KBM-7 (cell line): ENCODE data around the gene FASN.

Experiments
- DNase-seq: peaks from one replicate; pipeline ENCODE4 v3.0.0-alpha.2; 2015
- in situ Hi-C: fragments of 300-500 bp; cut with MboI; formaldehyde crosslinking; loops from 2 replicates; pipeline ENCODE4 v1.14.3; 2020; ENCODE audit warnings: low sequenced_read_pairs, low pct_unique_long_range_greater_than_20kb, mixed read lengths

FASN gene

DNA sequence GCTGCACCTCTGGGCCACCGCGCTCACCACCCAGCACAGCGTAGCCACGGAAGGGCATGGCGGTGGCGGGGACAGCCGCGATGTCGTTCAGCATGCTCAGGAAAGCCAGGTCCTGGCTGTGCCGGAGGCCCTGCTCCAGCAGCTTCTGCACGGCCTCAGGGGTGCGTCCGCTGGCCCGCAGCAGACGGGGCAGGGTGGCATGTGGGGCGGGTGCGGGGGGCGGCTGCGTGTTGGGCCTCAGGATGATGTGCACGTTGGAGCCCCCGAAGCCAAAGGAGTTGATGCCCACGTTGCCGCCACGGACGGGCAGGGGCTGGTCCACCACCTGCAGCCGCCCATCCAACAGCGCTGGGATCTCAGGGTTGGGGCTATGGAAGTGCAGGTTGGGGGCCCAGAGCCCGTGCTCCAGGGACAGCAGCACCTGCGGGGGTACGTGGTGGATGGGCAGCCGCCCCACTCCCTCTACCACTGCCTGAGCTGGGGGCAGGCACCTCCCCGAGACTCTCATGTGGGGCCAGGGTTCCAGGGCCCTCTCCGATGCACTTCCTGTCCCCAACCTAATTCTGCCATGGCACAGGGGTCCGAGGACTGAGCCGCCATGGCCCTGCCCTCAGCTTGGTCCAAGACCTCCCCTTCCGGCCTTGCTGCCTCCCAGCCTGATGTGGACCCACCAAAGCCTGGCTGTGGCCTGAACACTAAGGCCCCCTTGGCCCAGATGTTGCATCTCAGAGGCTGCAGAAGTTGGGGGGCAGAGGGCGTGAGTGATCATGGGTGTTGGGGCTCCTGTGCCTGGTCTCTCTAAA lies 6.6 kb downstream of the FASN start:
- no peak for DNase-seq
- in situ Hi-C loops: no loop called here

DNA sequence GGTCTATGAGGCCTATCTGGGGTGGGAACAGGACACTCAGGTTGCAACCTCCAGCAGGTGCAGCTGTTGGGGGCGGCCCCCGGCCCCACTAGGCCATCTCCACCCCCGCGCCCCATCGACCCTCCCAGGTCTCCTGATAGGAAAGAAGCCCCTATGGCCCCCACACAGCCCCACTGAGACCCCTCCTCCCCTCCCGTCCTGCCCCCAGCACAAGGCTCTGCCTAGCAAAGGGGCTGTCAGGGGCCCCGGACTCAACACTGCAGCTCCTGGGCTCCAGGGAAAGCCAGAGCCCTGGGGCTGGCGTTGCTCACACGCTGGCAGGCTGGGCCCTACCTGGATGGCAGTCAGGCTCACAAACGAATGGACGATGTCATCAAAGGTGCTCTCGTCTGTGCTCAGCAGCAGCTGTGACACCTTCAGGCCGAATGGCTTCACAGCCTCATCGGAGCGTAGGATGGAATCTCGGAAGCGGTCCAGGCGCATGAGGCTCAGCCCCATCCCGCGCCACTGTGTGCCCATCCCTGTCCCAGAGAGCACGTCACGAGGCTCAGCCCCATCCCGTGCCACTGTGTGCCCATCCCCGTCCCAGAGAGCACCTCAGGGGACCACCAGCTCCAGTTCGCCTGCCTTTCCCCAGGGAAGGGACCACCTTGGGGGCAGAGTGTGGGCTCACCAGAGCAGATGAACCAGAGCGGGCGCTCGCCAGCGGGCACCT lies 7.3 kb downstream of the FASN start:
- in situ Hi-C loops: no loop called here
- no peak for DNase-seq

DNA sequence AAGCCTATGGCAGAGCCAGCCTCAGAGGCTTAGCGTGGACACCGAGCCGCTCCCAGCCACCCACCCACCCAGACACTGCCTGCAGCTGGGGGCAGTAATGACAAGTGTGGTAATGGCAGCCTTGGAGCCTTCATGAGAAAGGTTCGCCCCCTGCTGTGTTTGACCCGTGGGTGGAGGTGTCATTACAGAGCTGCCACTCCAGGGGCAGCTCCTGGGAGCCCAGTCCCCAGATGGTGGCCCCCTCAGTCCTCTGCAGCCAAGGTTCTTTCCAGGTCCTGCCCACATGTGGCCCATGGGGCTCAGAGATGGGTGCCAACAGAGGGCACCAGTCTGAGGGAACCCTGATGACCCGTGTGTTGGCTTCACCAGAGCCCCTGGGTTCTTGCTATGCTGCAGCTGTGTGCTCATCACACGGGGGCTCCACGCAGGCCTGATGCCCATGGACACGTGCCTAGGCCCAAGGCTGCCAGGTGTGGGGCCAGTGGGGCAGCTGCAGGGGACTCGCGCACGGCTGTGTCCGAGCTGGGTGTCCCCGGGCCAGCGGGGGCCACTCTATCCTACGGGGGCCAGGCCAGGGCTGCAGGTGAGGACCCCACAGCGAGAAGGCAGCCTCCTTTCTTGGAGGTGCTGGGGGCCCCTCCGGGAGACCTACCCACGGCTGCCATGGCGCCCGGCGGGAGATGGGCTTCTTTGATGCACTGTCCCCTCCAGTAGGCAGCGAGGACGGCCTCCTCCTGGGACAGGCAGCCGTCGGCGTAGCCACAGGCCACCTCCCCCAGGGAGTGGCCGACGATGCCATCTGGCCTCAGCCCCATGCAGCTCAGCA lies 8.1 kb downstream of the FASN start:
- in situ Hi-C loops: no loop called here
- DNase-seq: no peak

DNA sequence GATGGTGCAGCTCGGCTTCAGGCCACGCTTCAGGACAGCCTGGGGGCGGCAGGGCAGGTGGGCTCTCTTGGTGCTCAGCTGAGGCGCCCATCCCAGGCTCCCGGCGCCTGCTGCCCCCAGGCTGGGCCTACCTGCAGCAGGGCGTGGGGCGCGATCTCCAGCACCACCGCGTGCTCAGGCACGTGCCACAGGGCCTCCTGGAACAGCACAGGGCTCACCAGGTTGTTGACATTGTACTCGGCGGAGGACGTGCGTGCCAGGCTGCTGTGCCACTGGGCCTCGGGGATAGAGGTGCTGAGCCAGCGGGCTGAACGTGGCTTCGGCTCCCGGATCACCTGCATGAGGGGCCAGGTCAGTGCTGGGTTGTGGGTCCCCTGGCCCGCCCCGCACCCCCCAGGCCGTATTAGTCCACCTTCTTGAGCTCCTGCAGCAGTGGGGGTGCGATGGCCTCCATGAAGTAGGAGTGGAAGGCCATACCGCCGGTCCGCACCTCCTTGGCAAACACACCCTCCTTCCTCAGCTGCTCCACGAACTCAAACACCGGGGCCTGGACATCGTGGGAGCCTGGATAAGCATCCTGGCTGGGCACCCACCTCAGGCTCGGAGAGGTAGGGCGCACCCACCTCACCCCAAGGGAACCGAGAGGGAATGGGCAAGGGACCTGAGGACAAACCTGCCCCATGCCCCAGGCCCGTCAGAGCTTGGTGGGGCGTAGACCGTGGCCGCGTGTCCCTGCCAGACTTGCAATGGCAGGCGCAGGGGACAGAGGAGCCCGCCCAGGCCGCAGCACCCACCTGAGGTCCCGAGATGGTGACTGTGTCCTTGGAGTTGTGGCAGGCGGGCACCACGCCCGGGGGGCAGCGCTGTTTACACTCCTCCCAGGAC lies 9.0 kb downstream of the FASN start:
- in situ Hi-C loops: no loop called here
- no peak for DNase-seq

DNA sequence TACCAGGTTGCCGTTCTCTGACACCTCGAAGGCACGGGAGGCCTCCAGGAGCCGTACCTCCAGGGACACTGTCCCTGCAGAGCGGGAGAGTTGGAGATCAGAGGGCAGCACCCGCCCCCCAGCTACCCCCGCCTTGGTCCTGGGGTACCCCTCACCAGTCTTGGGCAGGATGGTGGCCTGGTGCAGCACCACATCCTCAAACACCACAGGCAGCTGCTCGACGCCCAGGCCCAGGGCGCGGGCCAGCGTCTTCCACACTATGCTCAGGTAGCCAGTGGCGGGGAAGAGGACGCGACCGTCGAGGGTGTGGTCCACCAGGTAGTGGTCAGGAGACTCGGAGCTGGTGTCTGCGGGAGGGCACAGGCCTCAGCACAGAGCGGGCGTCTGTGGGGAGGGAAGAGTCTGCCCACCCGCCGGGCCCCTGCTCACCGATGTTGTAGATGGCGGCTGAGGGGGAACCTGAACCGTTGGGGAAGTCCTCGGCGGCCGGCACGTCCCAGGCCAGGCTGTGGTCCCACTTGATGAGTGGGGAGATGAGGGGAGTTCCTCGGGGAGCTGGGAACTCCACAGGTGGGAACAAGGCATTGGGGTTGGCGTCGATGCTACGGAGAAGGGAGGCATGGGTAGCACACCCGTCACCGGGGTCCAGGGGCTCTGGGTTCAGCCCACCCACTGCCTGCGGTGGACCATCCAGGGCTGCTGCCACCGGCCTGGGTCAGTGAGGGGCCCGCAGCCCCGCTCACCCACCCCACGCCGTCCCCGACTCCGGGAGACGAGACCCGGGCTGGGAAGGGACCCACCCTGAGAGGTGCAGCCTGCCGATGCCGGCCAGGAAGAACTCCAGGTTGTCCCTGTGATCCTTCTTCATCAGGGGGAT lies 9.8 kb downstream of the FASN start:
- in situ Hi-C loops: no loop called here
- no peak for DNase-seq

DNA sequence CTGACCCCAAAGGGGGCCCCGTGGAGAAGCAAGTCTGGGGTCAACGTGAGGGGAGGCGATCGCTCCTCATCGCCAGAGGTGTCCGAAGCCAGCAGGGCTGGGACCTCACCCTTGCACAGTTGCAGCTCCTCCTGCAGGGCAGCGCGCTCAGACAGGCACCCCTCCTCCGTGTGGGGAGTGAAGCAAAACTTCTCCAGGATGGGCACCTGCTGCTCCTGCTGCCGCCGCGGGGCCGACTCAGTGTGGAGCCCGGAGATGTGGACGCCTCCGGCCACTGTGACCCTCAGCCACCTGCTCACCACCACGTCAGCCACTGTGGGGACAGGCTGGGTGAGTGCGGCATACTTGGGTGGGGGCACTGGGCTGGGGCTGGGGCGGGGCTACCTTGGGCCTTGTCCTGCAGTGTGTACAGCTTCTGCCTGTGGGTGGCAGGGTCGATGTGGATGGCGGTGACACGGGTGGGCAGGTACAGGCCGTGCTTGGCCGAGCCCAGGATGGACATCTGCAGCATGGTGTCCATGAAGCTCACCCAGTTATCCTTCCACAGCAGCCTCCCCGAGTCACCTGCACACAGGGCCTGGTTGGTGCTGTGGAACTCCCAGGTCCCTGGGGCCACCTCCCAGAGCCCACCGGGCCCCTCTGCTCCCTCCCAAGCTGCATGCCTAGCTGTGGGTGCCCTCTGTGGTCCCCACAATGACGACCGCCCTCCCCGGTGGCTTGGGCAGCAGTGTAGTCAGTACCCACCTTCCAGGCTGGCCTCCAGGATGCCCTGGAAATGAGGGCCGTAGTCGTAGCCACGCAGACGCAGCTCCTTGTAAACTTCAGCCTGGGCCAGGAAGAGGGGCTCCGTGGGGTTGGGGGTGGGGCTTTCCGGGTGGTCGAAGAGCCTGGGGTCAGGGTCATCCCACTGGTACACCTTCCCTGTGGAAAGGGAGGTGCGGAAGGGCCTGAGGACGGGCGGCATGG lies 10.8 kb downstream of the FASN start:
- in situ Hi-C loops: no loop called here

DNA sequence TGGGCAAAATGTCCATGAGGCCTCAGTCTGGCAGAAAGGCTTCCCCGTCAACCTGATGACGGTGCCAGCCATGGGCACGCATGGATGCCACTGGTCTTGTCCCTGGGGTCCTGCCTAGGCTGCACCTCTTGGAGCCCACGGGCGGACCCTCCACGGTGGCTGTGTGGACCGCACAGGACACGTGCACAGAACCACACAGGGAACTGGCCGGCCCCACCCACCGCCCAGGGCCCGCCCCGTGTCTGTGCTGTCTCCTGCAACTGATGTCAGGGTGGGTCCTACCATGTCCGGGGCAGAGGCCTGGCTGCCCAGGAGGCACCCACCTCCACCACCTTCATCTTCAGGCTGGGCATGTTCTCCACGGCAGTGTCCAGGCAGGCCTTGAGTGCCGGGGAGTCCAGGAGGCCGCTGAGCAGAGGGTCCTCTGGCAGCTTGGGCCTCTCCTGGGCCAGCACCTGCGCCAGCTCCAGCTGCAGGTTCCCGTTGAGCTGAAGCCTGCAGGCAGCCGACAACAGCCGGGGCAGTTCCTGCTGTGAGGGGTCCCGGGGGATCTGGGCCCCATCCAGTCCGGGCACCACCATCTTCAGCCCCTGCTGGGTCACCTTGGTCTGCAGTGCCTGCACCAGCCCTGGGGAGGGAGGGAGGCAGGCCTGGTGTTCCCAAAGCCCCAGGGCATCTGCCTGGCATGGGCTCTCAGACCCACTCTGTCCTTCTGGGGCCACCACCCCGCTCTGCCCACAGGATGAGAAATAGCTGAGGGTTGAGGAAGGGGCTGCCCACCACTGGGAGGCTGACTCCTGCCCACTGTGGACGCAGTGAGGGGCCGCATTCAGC lies 11.9 kb downstream of the FASN start:
- in situ Hi-C loops: no loop called here

More for the DNA sequence above, 10.8 kb downstream of the FASN start:
- no peak for DNase-seq

DNA sequence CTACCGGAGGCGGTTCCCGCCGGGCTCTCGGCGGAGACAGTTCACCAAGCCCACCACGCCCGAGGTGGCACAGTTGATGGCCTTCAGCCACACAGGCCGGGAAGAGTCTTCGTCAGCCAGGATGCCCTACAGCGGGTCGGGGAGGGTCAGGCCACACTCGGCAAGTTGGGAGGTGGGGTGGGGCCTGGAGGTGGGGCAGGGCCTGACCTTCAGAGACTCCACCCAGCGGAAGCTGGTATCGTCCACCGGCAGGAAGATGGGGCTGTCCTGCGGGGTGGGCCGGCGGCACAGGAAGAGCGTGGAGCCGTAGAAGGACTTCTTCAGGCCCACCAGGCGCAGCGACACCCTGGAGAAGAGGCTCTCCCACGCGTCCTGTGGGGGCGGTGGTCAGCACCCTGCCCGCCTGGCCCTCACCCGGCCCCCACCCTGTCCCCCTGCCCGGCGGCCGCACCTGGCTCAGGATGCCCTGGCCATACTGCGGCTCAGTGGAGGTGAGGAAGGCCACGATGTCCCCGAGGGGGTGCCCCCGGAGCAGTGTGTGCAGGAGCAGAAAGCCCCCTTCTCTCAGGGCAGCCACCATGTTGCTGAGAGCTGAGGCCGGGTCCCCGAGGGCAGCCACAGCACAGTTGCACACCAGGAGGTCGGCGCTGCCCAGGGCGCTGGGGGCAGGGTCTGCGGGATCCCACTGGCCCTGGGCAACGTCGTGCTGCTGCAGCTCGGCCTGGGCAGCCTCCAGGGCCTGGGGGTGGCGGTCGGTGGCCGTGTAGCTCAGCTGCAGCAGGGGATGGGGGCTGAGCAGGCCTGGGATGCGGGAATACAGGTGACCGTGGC lies 12.8 kb downstream of the FASN start:
- no peak for DNase-seq
- in situ Hi-C loops: no loop called here

More for the DNA sequence above, 11.9 kb downstream of the FASN start:
- DNase-seq: no peak

DNA sequence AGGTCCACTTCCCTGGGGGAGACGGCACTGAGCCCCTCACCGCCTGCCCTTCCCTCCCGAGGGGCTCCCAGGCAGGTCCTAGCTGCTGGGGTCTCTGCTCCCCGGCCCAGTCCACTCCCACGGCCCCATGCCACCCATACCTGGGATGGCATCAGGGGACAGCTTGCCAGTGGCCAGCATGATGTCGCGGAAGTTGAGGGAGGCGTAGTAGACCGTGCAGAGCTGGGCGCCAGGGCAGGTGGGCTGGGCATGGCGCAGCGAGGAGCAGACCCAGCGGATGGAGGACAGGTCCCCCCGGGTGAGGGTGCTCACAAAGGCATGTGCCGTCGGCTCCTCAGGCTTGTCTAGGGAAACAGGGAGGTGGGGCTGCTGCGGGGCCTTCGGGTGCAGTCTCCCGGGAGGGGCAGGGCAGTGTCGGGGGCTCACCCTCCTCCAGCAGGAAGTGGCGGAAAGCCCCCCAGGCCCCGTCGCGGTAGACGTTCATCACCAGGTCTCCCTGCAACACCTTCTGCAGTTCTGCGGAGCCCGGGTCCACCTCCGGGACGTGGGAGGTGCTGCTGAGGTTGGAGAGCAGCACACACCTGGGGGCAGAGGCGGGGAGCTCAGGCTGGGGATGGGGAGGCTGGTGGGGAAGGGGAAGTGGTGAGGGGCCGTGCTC lies 13.5 kb downstream of the FASN start:
- no peak for DNase-seq
- in situ Hi-C loops: no loop called here

DNA sequence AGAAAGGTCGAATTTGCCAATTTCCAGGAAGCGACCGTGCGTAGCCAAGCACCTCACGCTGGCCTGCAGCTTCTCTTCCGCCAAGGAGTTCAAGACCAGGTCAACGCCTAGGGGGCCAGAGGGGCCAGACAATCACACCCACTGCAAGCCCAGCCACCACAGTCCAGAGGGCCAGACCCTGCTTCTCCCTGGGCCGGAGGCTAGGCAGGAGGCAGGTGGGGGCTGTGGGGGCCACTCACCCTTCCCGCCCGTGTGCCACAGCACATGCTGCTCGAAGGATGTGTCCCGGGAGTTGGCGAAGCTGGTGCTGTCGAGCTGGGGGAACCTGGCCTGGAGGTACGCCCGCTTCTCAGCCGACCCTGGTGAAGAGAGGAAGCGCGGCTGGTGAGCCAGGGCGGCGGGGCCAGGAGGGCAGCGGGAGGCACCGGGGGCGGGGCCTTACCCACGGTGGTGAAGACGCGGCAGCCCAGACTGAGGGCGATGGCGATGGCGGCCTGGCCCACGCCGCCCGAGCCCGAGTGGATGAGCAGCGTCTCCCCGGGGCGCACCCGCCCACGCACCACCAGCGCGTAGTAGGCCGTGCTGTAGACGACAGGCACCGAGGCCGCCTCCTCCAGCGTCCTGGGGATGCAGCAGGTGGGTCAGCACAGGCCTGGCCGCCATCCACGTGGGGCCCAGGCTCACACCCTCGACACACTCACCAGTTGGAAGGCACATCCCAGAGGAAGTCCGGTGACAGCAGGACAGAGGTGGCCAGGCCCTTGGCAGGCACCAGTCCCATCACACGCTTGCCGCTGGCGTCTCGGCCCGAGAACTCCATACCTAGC lies 14.3 kb downstream of the FASN start:
- in situ Hi-C loops: no loop called here
- DNase-seq: no peak

DNA sequence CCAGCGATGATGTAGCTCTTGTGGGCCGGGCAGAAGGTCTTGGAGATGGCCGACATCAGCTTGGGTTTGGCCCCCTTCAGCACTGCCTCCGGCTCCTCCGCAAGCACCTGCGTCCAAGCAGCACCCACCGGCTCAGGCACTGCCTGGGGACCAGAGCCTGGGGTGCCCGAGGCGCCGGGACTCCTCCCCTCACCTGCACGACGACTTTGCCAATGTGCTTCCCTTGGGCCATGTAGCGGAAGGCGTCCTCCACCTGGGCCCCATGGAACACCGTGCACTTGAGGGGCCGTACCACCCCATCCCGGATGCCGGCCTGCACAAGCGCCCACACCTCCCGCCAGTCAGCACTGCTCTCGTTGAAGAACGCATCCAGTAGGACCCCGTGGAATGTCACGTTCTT lies 15.0 kb downstream of the FASN start:
- no peak for DNase-seq
- in situ Hi-C loops: no loop called here

DNA sequence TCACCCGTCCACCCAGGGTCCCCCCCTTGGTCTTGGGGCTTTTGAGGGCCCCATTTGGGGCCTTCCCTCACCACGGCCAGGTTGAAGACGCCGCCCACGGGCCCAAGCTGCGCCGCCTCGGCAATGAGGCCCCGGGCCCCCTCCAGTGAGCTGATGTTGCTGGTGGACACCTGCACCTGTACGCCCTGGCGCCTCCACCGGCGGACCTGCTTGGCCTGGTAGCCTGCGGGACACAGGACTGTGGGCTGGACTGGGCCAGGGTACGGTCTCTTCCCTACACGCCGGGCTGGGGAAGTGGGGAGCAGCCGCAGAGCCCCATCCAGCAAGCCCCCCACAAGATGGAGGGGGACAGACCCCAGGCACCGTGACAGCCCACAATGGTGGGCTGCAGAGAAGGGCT lies 15.6 kb downstream of the FASN start:
- no peak for DNase-seq
- in situ Hi-C loops: no loop called here

DNA sequence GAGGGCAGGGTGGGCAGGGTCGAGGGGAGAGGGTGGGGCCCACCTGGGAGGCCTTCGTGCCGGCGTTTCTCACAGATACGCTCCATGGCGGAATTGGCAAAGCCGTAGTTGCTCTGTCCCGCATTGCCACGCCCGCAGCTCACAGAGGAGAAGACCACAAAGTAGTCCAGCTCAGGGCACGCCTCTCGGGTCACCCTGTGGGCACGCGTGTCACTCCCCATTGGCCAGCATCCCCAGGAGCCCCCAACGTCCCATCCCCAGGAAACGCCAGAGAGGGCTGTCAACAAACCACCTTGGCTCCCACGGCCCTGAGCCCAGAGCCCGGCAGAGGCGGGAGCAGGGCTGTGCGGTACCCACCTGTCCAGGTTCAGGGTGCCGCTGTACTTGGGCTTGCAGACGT lies 16.1 kb downstream of the FASN start:
- no peak for DNase-seq
- in situ Hi-C loops: no loop called here

DNA sequence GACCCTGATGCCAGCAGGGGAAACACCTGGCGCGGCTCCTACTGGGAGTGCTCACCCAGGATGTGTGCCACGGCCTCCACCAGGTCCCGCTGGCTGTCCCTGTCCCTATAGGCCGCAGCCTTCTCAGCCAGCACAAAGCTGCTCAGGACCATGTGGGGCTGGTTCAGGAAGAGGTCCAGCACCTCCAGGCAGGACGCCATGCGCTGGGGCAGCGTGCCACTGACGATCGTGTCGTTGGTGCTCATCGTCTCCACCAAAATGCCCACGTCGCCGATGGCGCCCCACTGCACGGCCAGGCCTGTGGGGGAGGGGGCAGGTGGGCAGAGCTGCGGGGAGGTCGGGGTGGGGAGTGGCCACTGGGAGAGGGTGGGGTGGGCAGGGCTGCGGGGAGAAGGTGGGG lies 16.5 kb downstream of the FASN start:
- no peak for DNase-seq
- in situ Hi-C loops: no loop called here
